HEK293T (cell line): ENCODE results near the gene LRRC75A.

Experiments used
- BHLHE40 ChIP-seq: fragments of 450-650 bp; IDR thresholded peaks from 2 replicates; pipeline ENCODE4 v1.6.1; 2016; ENCODE audit warnings: mild to moderate bottlenecking, moderate library complexity, borderline replicate concordance
- FOXK2 ChIP-seq: fragments of 450-650 bp; IDR thresholded peaks from 2 replicates; pipeline ENCODE4 v1.6.1; 2016; ENCODE audit warnings: mild to moderate bottlenecking
- FOXM1 ChIP-seq: fragments of 450-650 bp; IDR thresholded peaks from 2 replicates; pipeline ENCODE4 v1.6.1; 2017; ENCODE audit warnings: mild to moderate bottlenecking, borderline replicate concordance
- L3MBTL2 ChIP-seq: fragments of 450-650 bp; conservative IDR thresholded peaks from 2 replicates; pipeline ENCODE4 v1.6.1; 2016; ENCODE audit warnings: mild to moderate bottlenecking
- SUZ12 ChIP-seq: fragments of 450-650 bp; IDR thresholded peaks from 2 replicates; pipeline ENCODE4 v1.6.1; 2016; ENCODE audit warnings: mild to moderate bottlenecking
- TARDBP ChIP-seq: fragments of 450-650 bp; IDR thresholded peaks from 2 replicates; pipeline ENCODE4 v1.6.1; 2016
- TF ChIP-seq, protein P1 (sequence below): fragments of 450-650 bp; IDR thresholded peaks from 2 replicates; pipeline ENCODE4 v1.6.1; 2016

GRCh38 chr17:16516594-16517051 lies 24.6 kb upstream of the LRRC75A start:
- TF ChIP-seq FOXM1 (no peak), TARDBP (no peak), BHLHE40 (no peak), L3MBTL2 (no peak), FOXK2 (no peak), SUZ12 (no peak)
- TF ChIP-seq, protein P1, sequence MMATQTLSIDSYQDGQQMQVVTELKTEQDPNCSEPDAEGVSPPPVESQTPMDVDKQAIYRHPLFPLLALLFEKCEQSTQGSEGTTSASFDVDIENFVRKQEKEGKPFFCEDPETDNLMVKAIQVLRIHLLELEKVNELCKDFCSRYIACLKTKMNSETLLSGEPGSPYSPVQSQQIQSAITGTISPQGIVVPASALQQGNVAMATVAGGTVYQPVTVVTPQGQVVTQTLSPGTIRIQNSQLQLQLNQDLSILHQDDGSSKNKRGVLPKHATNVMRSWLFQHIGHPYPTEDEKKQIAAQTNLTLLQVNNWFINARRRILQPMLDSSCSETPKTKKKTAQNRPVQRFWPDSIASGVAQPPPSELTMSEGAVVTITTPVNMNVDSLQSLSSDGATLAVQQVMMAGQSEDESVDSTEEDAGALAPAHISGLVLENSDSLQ, result no peak
